ENCODE data around the gene SATB1.
"Not testable (repeated sequence)": the region's sequence is repeated elsewhere in the genome, so short reads cannot be mapped to it uniquely, and the experiment has no call there.

SATB1 gene

DNA sequence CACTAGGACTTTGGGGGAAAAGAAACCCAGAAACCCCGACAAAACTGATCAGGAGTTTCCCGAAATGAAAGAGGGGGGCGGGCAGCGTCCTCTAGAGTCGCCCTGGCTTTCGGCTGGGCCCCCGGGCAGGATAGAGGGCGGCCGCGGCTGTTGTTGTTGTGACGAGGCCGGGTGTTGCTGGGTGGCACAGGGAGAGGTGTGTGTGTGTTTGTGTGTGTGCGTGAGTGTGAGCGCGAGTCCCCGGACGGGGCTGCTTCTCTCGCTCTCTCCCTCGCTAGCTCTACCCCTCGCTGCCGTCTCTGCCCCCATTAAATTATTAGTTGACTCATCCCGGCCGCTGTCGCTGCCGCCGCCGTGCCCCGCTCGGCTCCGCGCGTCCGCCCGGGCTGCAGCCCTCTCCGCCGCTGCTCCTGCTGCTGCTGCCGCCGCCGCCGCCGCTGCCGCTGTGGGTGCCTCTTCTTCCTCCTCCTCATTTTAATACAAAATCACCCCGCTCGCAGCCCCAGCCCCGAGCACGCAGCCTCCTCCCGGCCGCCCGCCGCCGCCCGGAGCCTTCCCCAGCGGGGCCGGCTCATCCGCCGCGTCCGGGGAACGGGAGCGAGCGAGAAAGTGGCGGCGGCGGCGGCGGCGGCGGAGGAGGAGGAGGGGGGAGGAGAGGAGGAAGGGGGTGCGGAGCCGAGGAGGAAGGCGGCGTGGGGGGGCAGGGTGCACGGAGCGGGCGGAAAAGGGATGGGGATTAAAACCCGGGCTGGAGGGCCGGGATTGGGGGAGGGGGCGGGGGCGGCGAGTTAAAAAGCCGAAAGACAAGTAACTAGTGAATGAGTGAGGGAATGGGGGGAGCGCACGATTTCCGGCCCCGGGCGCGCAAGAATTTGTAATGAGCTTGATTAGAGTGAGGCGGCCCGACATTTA, at the start of gene SATB1:
Gene SATB1, minus strand, starts transcription at position 611 of the 912 bp plus-strand sequence. CDS start 4,372 bp downstream, outside the sequence.
- DNase-seq = peak; percentile 72

DNA sequence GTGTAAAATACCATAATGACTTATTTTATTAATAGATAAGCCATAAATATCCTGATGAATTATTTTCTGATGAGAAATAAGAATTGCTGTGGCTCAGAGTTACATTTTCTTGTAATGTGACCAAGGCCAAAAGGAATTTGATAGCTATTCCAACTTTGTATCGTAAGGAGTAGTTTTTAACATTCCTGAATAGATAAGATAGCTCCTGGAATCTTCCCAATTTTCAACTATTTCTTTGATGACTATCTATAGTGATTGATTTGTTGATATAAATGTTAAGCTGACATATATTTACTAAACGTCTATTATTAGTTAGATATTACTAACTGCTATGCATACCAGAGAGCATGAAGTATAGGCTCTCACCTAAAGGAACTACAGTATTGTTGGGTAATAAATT, 49.1 kb upstream of the SATB1 start:
- no peak for DNase-seq

DNA sequence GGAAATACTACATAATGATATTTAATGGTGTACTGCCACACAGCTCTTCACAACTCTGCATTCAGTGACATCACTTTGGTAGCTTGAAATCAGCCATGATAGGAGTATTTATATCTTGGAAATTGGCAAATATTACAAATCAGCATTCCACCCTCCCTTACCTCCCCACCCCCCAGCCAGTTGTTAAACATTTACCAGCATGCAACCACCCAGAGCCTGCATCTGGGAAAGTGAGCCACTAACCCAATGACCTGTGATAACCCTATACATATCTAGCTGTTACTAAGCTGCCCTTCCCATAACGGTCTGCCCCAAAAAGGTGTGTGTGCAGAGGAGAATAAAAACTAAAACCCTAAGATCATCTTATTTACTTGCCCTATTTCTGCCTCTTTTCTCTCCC, 44.6 kb upstream of the SATB1 start:
- no peak for DNase-seq

DNA sequence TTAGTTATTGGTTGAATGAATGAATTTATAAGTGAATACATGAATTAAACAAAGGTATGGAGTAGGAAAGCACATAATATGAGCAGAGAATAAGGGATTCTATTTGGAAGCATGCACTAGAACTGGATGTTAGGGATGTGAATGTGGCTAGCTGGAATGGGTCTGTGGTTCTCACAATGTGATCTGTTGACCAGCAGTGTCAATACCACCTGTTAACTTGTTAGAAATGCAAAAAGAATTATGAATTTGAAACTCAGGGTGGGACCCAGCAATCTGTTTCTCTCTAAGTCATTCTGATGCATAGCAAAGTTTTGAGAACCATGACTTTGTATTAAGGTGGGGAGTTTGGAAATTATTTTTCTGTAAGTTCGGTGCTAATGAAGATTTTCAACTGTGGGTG, 41.0 kb upstream of the SATB1 start:
- no peak for DNase-seq

DNA sequence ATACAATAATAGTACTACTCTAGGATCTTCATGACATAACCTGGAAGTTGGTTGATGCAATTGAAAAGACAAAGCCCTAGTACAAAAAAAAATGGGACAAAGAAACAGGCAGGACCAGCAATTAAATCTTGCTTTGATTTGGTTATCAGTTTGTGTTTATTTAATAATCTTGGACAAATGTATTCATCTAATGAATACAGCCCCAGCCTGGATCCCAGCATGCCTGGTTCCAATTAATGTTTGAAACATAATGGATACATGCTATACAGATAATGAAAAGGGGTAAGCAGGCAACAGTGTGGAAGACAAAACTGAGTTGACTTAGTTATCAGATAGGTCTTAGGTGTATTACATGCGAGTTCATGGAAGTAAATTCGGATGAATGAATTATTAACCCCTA, 29.6 kb upstream of the SATB1 start:
- no peak for DNase-seq

DNA sequence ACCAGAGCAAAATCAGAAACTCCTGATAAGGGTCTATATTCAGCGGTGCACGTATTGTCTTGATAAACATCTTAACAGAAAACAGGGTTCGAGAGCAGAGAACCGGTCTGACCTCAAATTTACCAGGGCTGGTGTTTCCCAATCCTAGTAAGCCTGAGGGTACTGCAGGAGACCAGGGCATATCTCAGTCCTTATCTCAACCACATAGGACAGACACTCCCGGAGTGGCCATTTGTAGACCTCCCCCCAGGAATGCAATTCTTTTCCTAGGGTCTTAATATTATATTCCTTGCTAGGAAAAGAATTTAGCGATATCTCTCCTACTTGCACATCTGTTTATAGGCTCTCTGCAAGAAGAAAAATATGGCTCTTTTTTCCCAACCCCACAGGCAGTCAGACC, 24.5 kb upstream of the SATB1 start:
- not testable (repeated sequence) for DNase-seq

DNA sequence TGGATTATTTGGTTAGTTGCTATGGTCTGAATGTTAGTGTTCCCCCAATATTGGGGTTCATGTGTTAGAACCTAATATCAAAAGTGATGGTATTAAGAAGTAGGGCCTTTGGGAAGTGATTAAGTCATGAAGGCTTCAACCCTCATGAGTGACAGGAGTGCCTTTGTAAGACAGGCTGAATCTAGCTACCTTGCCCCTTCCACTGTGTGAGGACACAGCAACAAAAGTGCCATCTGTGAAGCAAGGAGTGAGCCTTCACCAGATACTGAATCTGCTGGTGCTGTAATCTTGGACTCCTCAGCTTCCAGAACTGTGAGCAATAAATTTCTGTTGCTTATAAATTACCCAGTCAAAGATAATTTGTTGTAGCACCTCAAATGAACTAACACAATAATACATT, 22.6 kb upstream of the SATB1 start:
- DNase-seq = no peak

DNA sequence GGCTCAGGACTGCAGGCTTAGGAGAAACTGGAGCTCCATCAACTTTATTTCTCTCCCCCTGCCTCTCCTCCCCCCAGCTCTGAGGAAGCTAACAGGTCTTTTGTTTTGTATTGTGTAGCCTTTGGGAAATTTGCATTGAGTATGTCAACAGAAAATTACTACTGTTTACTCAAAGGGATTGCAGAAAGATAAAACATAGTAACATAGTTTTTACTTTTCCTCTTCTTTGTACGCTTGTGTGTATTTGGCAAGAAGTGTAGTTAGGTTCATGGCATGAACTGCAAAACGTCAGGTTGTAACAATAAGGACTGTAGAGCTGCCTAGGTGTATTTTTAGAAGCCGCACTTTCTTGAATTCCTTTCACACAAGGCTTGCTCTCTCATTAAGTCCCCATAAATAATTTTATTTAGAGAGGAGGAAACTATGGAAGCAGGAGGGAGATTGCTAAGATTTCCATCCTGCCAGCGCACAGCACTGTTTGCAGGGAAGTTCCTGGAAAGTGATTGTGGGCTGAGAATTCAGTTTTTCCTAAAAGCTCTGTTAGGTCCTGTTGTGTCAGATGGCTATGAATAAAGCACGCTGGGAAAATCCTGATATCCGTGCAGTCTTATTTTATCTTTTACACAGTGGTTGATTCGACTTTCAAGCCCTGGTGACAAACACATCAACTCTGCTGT, 21.1 kb upstream of the SATB1 start:
- no peak for DNase-seq

DNA sequence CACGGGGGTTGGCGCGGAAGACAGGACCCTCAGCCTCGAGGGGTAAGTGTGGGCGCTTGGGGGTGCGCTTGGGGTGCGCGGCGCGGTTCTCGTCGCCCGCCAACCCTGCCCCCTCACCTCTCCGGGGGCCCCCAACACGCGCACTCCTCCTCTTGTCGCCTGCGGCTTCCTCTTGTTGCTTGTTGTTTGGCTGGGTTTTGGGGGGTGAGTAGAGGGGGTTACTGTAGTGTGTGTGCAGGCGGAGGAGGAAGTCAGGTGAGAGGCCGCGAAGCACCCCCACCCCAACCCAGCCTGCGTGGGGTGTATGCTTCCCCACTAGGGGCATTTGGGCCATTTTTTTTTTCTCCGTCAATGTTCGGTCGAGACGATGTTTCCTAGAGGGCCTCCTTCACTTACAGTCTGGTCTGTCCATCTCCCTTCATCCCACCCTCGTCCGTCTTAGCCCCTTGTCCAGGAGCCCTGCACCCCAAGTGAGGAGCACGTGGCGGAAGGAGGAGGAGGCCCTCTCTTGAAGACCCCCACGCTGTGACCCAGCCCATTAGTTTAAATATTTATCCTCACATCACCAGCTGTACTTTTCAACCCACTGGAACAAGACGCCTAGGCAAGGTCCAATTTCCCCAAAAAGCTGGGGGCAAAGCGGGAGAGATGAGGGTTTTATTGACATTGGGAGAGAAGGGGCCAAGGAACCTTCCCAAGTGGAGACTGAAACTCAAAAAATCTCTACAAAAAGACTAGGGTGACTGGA, 20.4 kb upstream of the SATB1 start:
- DNase-seq = peak; percentile 69

DNA sequence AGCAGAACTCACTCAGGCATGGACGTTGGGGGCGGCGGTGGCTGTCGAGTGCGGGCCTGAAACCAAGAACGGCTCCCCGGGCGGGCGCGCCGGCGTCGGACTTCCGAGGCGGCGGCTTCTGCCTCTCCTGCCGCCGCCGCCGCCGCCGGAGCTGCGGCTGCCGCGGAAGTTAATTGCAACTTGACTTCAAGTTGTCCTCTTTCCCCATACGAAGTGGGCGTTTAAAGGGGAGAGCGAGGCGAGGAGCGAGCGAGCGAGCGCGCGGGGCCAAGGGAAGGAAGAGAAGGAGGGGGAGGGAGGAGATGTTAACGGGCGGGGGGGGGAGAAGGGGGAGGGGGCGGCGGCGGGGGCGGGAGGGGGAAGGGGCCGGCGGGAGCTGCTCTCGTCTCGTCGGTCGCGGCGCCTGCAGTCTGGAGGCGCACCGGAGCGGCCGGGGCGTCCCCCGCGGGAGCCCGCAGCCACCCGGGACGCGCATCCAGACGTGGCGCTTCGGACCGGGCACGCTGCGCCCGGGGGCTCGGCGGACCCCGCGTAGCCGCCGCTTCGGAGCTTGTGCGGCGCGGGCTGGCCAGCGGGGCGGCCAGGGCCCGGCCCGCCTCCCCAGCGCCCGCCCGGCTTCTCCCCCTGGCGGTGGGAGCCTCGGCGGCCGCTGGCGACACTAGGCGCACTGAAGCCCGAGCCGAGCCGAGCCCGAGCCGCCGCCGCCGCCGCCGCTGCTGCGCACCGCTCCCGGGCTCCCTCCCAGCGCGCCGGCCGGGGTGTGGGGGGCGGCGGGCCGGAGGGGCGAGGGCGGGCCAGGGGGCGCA, 19.7 kb upstream of the SATB1 start:
- peak; percentile 77 for DNase-seq

DNA sequence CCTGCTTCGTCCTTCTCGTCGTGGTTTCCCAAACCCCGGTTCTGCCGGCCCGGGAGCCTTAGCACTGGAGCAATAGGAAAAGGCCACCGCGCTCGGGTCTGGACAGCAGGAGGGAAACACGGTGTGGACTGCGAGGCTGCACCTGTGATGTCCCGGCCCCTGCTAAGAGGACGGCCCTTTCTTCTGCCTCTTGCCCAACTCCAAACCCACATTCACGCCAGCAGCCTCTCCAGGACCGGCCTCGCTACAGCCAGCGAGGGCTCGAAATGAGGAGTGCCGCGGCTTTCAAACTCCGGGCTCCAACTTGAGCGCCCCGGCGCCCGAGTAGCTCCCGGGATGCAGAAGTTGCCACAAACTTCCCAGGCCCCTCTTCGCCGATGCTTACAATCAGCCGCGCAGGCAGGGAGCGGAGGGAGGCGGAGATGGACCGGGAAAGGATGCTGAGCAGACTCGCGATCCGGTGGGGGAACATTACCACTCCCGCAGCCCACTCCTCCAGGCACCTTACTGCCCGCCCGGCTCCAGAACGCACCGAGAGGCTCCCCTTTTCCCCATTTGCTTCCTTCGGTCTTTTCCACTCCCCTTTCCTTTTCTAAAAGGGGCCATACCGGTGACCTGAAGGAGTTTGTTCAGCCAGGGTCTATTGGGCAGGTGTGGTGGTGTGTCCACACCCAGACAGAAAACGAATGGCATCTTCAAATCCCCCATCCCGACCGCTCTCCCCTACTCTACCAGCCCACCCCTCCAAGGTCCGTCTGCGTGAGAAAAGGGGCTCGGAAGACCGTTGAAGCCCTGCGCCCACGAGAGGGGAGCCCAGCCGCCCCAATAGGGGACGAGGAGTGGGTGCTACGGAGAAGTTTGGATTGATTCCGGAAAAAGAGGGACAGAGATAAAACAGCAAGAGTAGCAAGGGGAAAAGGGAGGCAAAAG, 18.8 kb upstream of the SATB1 start:
- DNase-seq = peak; percentile 25

DNA sequence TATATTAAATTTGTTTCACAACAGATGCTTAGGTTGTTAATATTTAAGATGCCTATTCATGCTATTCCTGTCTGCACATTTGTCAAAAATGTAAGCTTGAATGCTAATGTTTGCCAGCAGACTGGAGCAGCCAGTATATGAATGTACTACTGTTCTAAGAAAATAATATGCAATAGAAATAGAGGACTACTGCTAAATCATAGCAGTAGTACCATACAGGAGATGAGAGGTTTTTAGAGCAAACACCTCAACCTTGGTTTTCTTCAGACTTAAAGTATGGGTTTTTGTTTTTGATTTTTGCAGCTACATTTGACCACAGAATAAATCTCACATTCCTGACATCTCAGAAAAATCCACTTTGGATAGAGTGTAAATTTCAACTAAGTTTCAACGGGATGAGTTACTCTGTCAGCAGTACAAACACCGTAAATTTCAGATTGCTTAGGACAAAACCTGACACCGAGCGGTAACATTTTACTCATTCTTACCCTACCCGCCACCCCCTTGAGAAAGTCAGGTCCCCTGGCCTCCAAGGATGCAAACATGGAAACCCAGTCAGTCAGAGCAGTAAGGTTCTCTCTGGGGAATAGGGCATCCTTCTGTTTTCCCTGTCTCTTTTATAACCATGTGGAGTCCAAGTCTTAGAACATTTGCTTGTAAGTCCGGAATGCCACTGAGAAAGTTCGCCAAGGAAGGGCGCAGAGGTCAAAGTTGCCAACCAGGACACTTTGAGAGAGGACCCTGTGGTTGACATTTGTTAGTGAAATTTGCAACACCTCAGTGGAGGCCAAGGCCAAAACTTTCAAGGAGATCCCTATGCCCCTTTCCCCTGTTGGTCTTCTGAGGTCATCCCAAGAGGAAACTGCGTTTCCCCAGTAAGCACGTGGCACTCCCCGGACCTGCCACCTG, 17.9 kb upstream of the SATB1 start:
- DNase-seq = peak; percentile 17

DNA sequence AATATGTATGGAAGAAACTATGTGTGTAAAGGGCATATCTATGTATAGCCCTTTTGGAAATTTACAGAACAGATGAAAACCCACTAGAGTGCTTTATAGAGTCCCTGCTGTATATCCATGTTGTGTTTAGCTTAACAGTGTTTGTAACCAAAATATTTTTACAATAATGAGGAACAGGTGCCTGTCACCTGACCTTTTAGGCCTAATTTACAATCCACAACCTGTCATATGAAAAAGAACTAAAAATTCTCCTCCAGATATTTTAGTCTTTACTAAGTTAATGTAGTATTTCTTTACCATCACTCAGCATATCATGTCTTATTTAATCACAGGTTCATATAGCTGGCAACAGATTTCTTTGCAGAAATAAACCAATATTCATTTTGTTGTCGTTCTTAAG, 16.4 kb upstream of the SATB1 start:
- no peak for DNase-seq

DNA sequence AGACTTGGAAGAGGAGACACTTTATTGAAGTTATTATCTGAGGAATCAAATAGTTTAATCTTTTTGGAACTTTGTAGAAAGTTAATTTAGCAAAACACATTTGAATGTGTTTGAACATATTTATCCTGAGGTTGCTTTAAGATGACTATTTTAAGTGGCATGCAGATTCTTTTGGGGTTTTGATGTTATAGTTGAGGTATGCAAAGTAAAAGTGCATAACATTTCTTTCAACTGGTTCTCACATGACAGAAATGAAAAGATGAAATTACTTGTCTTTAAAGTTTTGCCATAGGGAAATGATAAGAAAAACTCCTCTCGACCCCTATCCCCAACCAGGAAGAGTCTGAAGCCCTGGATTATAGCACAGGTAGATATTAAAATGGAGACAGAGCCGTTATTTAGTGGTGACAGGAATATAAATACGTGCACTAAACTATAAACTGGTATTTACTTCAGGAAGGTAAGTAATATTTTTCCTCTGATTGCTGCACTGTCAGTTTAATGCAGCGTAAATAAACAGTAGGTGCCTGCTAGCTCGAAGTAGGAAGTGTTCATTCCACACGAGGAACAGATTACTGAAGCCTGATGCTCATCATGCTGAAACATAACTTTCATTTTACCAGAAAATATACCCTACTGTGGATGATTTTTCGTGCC, 15.1 kb upstream of the SATB1 start:
- no peak for DNase-seq

DNA sequence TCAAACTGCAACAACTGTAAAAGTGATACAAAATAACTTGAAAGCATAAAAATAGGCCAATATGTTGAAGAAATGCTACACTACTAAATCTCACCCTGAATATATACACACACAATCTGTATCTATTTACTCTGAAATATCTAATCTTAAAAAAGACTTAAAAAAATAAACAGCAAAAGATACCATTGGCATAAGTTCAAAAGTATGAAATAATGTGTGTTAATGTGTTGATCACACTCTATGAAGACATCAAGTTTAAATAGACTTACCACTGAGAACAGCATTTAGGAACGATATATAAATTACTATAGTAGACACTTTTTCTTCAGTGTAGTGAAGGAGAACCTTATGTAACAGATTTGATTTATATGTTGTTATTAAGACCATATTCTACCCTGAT, 14.1 kb upstream of the SATB1 start:
- DNase-seq = no peak

DNA sequence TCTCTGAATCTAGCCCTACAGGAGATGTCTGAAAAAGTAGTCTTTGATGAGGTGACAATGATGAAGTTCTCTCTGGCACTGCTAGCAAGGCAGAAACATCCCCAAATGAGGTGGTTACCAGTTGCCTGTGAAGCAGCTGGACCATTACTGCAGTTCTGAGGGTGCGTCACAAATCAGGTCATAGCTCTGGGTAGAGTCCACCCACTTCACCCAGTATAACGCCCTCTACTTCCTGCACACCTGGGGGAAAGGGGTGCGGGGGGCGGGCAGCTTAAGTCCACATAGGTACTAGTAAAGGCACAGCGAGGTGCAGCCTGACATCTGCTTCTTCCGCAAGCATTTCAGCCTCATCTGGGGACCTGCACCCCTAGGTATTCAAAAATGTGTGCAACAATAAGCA, 13.4 kb upstream of the SATB1 start:
- peak; percentile 35 for DNase-seq

DNA sequence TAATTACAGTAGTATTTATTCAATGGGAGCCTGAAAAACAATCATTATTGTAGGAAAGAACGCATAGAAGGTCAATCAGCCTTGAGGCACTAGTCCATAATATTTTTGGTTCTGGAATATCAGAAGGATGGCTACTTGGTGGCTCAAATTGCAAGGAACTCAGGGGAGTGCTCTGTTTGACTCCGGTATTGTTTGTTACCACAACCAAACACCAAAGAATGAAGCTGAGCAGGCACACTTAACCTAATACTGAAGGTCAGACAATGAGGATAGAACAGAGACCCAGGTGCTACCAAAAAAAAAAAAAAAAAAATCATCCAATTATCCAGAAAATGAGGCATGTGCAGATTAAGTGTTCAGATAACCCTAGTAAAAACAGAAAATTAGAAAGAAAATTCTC, 11.1 kb upstream of the SATB1 start:
- DNase-seq = no peak

DNA sequence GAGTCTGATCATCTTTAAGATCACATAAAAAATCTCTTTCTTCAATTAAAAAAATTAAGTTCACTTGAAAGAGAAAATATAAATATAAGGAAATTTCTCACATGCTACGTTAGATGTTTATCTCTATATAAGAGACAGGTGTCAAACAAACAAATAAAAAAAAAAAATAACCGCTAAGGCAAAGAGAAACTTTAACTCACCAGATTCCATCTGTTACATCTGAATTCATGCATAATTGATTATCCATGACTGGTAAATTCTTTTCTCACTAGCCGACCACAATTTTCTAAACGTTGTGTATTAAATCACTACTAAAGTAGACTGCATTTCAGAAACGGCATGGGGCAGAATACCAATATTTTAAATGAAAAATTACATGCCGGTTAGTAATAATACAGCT, 9.6 kb upstream of the SATB1 start:
- DNase-seq = no peak

DNA sequence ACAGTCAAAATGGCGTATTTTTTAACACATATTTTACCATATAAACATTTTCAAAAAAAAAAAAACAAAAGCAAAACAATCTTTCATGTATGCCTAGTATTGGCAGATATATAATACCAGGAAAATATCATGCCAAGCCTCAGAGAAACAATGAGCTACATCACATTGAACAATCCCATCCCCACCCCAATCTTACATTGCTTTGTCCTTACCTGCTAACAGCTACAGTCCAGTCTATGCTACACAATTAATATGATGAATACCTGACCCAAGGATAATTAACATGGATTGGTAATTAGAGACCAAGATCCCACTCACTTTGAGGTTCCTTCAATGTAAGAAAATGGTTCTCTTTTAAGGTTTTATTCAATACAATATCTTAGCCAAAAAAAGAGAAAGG, 7.6 kb upstream of the SATB1 start:
- DNase-seq = no peak

DNA sequence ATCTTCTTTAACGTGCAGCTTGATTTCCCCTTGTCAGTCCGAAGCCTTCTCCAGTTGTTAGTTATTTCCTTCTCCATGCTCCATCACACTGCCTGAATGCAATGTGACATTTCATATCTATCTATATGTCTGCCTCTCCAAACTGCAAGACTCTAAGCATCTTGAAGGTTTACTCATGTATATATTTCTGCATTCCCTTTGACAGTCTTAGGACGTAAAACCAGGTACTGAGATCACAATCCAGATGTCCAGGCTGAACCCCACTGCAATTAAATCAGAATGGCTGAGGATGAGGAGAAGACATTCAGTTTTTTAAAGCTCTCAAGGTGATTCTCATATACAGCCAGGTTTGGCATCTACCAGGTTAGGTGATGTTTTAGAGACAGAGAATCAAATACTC, 6.1 kb upstream of the SATB1 start:
- no peak for DNase-seq
